ENCODE data around the gene PDGFRB.

The PDGFRB gene

GRCh38 chr5:150178262-150178661 is 22.6 kb upstream of the PDGFRB start:
- no peak for DNase-seq (ENCODE audit: low read depth in 1 of 2, low spot score in 1 of 2)
- TF ChIP-seq JUND (IDR thresholded peaks at IDR 0.05; ENCODE audit: low read depth): no peak
- in situ Hi-C loops (cut with HindIII; ENCODE audit: low pct_unique_long_range_greater_than_20kb, low sequenced_read_pairs): no loop called here

GRCh38 chr5:150177721-150178120 is 22.1 kb upstream of the PDGFRB start:
- no peak for DNase-seq (ENCODE audit: low read depth in 1 of 2, low spot score in 1 of 2)
- in situ Hi-C loops (cut with HindIII; ENCODE audit: low pct_unique_long_range_greater_than_20kb, low sequenced_read_pairs): no loop called here
- TF ChIP-seq JUND (IDR thresholded peaks at IDR 0.05; ENCODE audit: low read depth): no peak

- in situ Hi-C loops (cut with HindIII; ENCODE audit: low pct_unique_long_range_greater_than_20kb, low sequenced_read_pairs): no loop called here
- DNase-seq (ENCODE audit: low read depth in 1 of 2, low spot score in 1 of 2): no peak
These were observed 21.3 kb upstream of the PDGFRB start for GRCh38 chr5:150176745-150177477.

GRCh38 chr5:150175536-150175935 is 19.9 kb upstream of the PDGFRB start:
- TF ChIP-seq JUND (IDR thresholded peaks at IDR 0.05; ENCODE audit: low read depth): no peak
- peak in 1 of 2 experiments; percentile 44 for DNase-seq (ENCODE audit: low read depth in 1 of 2, low spot score in 1 of 2)
- in situ Hi-C loops (cut with HindIII; ENCODE audit: low pct_unique_long_range_greater_than_20kb, low sequenced_read_pairs): no loop called here

More at GRCh38 chr5:150176745-150177477, 21.3 kb upstream of the PDGFRB start:
- no peak for TF ChIP-seq JUND (IDR thresholded peaks at IDR 0.05; ENCODE audit: low read depth)

- DNase-seq (ENCODE audit: low read depth in 1 of 2, low spot score in 1 of 2): no peak
- in situ Hi-C loops (cut with HindIII; ENCODE audit: low pct_unique_long_range_greater_than_20kb, low sequenced_read_pairs): no loop called here
- TF ChIP-seq JUND (IDR thresholded peaks at IDR 0.05; ENCODE audit: low read depth): no peak
These were observed 19.4 kb upstream of the PDGFRB start for GRCh38 chr5:150175076-150175475.

- in situ Hi-C loops (cut with HindIII; ENCODE audit: low pct_unique_long_range_greater_than_20kb, low sequenced_read_pairs): no loop called here
- TF ChIP-seq JUND (IDR thresholded peaks at IDR 0.05; ENCODE audit: low read depth): no peak
- no peak for DNase-seq (ENCODE audit: low read depth in 1 of 2, low spot score in 1 of 2)
These were observed 18.6 kb upstream of the PDGFRB start for GRCh38 chr5:150174285-150174684.

- TF ChIP-seq JUND (IDR thresholded peaks at IDR 0.05; ENCODE audit: low read depth): no peak
- in situ Hi-C loops (cut with HindIII; ENCODE audit: low pct_unique_long_range_greater_than_20kb, low sequenced_read_pairs): no loop called here
- DNase-seq (ENCODE audit: low read depth in 1 of 2, low spot score in 1 of 2): no peak
These were observed 17.5 kb upstream of the PDGFRB start for GRCh38 chr5:150173161-150173560.

GRCh38 chr5:150172556-150172955 is 16.9 kb upstream of the PDGFRB start:
- in situ Hi-C loops (cut with HindIII; ENCODE audit: low pct_unique_long_range_greater_than_20kb, low sequenced_read_pairs): no loop called here
- no peak for TF ChIP-seq JUND (IDR thresholded peaks at IDR 0.05; ENCODE audit: low read depth)
- no peak for DNase-seq (ENCODE audit: low read depth in 1 of 2, low spot score in 1 of 2)

GRCh38 chr5:150172145-150172544 is 16.5 kb upstream of the PDGFRB start:
- no peak for TF ChIP-seq JUND (IDR thresholded peaks at IDR 0.05; ENCODE audit: low read depth)
- no peak for DNase-seq (ENCODE audit: low read depth in 1 of 2, low spot score in 1 of 2)
- in situ Hi-C loops (cut with HindIII; ENCODE audit: low pct_unique_long_range_greater_than_20kb, low sequenced_read_pairs): no loop called here

GRCh38 chr5:150168864-150169263 is 13.2 kb upstream of the PDGFRB start:
- no peak for TF ChIP-seq JUND (IDR thresholded peaks at IDR 0.05; ENCODE audit: low read depth)
- no peak for DNase-seq (ENCODE audit: low read depth in 1 of 2, low spot score in 1 of 2)
- in situ Hi-C loops (cut with HindIII; ENCODE audit: low pct_unique_long_range_greater_than_20kb, low sequenced_read_pairs): no loop called here

GRCh38 chr5:150167908-150168307 is 12.3 kb upstream of the PDGFRB start:
- in situ Hi-C loops (cut with HindIII; ENCODE audit: low pct_unique_long_range_greater_than_20kb, low sequenced_read_pairs): no loop called here
- TF ChIP-seq JUND (IDR thresholded peaks at IDR 0.05; ENCODE audit: low read depth): no peak
- no peak for DNase-seq (ENCODE audit: low read depth in 1 of 2, low spot score in 1 of 2)

GRCh38 chr5:150167512-150167850 is 11.8 kb upstream of the PDGFRB start:
- no peak for TF ChIP-seq JUND (IDR thresholded peaks at IDR 0.05; ENCODE audit: low read depth)
- in situ Hi-C loops (cut with HindIII; ENCODE audit: low pct_unique_long_range_greater_than_20kb, low sequenced_read_pairs): no loop called here
- DNase-seq (ENCODE audit: low read depth in 1 of 2, low spot score in 1 of 2): no peak

- DNase-seq (ENCODE audit: low read depth in 1 of 2, low spot score in 1 of 2): no peak
- TF ChIP-seq JUND (IDR thresholded peaks at IDR 0.05; ENCODE audit: low read depth): no peak
- in situ Hi-C loops (cut with HindIII; ENCODE audit: low pct_unique_long_range_greater_than_20kb, low sequenced_read_pairs): no loop called here
These were observed 11.2 kb upstream of the PDGFRB start, which contains the start of gene CDX1 for GRCh38 chr5:150166650-150167511. CDX1 (plus strand) TSS chr5:150166778; CDS start chr5:150166877, 99 bp downstream.
